Measurements from ENCODE around the gene BMF.

DNA sequence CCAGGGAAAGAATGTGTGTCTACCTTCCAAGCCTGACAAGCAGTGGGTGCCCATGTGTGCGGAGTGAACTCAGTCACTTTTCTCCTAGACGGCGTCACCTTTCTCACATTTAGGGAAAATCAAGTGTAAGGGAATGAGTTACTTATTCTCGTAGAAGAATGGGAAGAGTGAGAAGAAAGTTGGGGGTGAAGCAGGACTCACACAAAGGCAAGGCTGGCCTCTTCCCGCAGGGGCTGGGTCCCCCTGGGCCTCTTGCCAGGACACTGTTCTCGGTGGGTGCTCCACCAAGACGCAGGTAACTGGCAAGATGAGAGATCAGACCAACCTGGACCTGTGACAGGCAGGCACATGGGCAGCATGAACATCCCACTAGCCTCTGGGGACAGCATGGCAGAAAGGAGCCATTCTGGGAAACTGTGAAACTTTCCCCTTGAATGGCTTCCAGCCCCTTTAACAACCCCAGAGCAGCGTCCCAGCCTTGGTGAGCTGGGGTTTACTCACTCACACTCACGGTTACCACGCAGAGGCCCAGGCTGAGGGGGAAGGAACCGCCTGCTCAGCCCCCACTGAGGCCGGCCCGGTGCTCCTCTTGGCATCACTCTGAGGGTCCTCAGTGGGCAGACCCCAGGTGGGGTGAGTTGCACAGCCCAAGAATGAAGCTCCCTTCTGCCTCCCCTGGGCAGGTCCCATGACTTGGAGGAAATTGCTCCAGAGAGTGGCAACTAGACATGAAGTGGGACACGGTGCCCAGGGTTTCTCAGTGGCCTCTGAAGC lies 54.7 kb downstream of the BMF start:
- TF ChIP-seq, protein P1, sequence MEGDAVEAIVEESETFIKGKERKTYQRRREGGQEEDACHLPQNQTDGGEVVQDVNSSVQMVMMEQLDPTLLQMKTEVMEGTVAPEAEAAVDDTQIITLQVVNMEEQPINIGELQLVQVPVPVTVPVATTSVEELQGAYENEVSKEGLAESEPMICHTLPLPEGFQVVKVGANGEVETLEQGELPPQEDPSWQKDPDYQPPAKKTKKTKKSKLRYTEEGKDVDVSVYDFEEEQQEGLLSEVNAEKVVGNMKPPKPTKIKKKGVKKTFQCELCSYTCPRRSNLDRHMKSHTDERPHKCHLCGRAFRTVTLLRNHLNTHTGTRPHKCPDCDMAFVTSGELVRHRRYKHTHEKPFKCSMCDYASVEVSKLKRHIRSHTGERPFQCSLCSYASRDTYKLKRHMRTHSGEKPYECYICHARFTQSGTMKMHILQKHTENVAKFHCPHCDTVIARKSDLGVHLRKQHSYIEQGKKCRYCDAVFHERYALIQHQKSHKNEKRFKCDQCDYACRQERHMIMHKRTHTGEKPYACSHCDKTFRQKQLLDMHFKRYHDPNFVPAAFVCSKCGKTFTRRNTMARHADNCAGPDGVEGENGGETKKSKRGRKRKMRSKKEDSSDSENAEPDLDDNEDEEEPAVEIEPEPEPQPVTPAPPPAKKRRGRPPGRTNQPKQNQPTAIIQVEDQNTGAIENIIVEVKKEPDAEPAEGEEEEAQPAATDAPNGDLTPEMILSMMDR (IDR thresholded peaks at IDR 0.05; ENCODE audit: low read depth, low read length, poor library complexity, severe bottlenecking), result no peak
- TF ChIP-seq EZH2phosphoT487 (IDR thresholded peaks at IDR 0.05; ENCODE audit: borderline replicate concordance, low read length), result no peak

Data from DOHH2 (cell line).